NCI-H82 treated with DMSO at 0.1 percent for 48 hours (cell line): ENCODE data around the gene PSMG4.
A peak's percentile ranks its signal among the peaks of the same experiment; 100 is the strongest.

ENCODE experiments used
- DNase-seq: peaks from one replicate; lab custom pipeline; 2025; ENCODE audit not compliant: unreplicated experiment; lab: John Stamatoyannopoulos, UW

PSMG4 gene

DNA sequence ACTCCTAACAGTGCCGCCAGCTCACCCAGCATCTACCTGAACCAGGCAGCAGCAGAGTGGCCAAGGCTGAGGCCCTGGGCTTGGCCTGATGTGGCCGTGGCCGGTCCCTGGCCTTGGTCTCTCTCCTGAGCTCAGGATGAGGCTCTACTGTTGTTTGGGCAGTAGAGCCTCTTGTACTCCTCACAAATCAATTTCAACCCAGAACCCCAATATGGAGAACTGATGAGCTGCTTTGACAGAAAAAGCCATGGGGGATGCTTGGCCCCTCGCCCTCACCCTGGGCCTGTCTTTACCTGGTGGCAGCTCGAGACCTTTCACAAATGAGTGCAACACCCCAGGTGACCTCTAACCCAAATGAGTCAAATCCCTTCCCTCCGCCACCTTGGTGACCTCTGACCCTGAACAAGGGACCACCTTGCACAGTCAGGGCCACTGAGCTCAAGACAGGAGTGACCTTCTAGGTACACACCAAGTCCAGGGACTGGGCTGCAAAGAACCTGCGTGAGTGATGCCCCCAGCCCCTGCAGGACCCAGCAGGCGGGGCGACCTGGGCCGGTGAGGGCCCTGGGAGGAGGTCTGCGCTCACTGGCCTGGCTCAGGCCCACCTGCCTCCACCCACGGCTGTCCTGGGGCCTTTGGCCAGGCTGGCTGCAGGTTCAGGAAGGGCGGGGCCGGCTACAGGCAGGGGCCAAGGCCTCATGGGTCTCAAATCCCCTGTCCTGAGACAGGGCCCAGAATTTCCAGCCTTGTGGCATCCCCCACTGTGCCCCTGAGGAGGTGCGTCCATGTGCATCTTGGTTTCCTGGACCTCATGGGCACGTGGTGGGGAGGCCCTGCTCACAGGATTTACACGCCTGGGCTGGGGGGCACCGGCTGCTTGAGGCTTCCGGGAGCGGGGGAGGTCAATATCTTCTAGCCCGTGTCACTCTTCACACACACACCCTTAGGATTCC is 30.2 kb downstream of the PSMG4 start:
- no peak for DNase-seq

DNA sequence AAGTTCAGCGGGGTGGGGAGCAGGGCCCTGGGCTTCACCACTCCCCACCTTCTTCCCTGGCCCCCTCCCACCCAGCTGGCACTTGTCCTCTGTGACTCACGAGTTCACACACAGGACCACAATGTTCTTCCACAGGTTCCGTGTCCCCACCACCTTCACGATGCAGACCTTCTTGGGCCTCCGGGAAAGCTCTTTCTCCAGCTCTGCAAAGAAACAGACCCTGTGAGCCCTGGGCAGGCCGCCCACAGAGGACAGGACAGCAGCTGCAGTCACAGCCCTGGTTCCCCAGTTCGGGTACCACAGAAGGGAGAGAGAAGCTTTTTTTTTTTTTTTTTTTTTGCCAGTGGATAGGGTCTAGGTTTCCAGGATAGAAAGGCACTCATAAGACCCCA is 30.9 kb downstream of the PSMG4 start:
- DNase-seq = no peak

DNA sequence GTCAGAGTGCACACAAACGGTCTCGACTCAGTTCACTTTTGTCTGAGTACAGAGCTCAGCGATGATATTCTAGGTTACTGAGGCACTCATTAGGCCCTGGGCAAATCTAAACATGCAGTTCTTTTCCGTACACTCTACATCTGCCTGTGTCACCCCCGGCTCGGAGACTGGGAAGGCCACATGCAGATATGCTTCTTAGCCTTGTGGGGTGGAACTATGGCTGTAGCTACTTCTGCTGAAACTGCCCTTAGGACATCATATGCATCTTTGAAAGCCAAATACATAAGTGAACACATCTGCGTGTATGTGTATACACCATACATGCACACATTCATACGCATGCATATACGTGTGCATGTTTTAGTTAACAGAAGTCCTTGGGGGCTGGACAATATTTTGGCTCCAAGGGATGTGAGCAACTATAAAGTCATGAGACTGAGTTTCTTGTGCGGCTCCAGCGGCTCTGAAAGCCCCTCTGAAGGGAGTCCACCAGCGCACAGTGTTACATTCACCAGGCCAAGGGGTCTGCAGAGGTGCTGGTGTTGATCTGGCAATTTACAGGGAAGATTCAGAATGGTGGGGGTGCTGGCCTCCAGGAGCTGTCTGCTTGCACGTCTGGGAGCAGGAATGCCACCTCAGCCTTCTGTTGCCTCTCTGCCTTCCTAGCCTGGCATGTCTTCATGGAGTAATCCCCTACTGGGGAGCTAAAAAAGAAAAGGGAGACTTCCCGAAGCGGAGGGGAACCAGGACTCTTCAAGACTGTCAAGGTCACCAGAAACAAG is 31.6 kb downstream of the PSMG4 start:
- DNase-seq = no peak

DNA sequence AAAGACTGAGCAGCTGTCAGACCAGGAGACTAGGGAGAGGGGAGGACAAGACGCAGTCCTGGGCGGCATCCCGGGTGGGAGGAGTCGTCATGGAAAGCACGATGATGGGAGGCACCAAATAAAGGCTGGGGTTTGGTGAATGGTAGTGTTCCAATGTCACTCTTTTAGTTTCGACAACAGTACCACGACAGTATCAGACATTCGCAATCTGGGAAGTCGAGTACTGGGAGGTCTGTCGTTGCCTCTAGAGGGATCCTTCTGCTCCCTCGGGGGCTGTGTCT is 32.1 kb downstream of the PSMG4 start:
- no peak for DNase-seq

DNA sequence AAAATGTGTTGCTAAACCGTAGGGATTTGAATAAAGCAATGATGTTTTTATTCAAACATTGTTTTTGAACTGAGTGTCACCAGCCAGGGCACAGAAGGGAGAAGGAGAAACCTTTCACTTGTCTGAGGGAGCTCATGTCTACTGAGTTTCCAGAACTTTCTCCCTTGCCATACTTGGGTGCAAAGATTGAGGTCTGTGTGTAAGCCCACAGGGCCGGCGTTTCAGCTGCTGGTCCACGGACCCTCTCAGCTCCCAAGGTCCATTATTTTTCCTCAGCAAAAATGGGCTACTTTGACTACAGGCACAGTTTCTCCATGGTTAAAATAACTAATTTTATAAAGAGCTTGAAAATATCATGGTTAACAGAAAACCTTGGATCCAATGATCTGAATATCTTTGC is 32.6 kb downstream of the PSMG4 start:
- no peak for DNase-seq

DNA sequence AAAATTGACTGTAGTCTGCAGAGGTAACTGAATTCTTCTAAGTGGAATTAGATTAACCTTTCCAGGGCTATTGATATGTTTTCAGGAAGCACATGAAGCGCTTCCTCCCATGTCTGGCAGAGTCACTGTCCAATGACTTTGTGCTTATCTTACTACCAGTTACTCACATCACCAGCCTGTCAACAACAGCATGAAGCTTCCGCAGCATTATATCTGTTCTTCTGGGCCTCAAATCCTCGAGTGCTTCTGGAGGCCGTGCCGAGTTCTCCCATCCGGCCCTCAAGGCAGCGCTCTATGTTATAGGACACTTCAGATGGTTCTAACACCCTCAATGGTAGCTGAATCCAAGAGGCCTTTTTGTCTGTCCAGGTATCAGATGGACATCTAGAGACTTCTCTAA is 33.2 kb downstream of the PSMG4 start:
- no peak for DNase-seq

DNA sequence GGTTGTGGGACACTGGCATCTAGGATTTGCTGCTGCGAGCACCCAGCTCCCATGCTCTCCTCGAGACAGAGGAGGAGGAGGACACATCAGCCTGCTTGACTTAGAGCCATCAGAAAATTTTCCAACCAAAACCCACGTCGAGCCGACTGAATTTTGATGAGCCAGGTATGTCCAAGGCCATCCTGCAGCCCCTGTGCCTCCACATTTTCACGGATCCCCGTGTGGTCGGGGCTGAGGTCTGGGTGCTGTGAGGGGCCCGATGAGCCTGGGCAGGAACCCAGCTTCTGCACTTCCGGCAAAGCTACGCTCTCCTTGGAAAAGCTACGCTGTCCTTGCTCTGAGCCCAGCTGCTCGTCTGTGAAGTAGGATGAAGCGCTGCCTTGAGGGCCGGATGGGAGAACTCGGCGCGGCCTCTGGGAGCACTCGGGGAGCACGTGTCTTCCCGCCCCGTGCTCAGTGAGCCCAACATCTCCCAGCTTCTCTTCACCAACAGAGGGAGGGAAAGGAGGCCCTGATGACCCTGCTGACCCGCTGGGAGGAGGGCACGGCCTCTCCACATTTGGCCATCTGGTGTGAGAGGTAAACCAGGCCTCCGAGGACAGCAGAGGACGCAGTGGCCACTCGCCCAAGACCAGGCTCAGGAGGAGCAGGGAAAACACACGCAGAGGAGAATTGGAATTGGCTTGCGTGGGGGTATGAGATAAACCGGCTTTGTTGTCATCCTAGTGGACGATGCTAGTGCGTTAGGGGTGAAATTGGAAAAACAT is 33.9 kb downstream of the PSMG4 start:
- no peak for DNase-seq

DNA sequence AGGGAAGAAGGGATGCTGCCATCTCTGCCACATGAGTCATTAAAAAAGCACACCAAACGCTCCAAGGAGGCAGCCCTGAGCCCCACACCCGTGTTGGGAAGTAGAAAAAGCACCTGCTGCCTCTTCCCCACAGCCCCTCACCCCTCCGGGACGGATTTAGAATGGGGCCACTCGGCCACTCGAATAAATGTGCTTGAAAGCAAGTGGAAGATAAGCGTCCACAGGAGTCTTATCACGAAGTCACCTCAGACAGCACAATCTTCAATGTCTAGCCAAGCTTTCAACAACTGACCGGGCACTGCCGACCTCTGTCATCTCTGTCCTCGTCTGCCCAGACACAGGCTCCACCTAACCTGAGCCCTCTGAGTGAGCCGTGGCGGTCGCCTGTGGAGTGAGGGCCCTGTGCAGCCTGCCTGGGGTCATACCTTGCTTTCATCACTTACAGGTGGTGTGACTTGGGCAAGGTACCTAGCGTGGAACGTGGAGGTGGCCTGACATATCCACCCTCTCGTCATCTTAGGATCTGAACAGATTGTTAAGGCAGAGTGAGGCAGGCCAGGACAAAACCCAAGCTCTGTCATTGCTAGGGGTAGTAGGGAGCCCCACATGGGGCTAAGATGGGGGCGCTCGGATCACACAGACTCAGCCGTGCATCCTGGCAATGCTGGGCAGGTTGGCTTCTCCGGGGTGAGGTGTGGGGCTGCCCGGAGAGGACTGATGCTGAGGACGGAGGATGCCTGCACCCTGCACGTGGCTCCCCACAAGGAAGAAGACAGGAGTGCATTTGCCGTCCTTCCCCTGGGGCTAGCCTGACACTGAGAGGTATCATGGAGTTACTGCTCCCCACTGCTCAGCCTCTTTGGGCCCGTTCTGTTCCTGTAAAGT is 34.8 kb downstream of the PSMG4 start:
- DNase-seq = no peak

DNA sequence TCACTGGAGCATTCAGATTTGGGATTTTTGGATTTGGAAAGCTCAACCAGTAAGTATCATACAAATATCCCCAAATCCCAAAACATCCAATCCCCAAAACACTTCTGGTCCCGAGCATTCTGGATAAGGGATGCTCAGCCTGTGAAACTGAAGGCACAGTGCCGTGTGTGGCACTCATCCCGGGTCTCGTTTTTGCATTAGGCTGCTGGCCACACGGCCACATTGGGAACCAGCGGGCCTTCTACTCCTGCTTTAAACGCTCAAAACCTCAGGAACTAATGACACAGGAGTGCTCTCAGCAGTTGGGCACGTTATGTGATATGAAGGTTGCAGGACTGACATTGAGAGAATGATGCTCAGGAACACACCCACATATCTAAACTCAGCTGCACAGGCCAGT is 35.6 kb downstream of the PSMG4 start:
- DNase-seq = no peak

DNA sequence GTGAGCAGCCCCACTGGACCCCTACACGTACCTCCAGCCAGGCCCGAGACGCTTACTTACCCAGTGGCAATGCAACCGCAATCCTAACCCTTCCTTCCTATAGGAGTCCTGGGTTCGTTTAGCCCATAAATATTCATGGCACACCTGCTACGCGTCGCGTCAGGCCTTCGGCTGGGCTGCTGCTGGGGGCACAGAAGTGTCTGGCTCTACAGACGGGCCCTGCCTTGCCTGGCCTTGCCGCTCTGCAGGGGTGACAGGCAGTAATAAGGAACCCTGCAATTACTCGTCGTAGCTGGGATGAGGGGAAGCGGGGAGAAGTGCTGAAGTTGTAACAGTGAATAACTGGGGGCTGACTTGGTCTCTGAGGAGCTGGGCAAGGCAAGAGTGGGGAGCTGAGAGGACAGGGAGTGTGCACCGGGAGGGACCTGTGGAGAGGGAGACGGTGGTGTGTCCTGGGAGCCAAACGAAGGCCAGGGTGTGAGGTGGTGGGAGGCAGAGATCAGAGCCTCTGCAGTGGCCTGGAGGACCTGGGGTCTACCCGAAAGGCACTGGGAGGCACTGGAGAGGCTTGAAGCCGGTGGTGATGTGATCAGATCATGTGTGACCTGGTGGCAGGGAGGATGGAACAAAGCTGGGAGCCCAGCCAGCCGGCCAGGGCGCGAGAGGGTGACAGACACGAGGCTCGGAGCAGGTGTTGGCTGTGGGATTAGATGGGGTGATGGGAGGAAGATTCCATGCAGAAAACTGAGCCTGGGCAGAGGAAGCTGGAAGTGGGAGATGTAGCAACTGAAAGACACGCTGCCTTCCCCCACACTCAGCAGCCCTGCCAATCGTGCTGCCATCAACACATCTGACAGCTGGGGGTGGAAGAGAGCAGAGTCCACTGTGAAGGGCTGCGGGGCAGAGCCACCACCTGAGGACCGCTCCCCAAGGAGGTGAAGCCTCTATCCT is 36.4 kb downstream of the PSMG4 start:
- DNase-seq = peak; percentile 95

DNA sequence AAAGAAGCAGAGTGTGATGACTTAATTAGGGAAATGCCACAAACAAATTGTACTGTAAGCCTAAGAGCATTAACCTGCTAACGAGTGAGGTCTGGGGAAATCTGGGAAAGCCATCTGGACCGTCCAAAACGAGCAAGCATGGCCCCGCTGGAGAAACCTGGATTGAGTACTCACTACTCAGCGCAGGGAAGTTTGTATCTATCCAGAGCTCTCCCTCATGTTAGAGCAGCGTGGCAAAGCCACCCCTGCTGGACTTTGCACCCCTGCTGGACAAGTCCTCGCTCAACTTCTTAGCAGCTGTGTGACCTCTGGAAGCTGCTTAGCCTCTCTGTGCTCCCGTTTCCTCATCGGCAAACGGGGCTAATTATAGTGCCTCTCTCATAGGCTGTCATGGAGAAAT is 37.3 kb downstream of the PSMG4 start:
- peak; percentile 95 for DNase-seq

DNA sequence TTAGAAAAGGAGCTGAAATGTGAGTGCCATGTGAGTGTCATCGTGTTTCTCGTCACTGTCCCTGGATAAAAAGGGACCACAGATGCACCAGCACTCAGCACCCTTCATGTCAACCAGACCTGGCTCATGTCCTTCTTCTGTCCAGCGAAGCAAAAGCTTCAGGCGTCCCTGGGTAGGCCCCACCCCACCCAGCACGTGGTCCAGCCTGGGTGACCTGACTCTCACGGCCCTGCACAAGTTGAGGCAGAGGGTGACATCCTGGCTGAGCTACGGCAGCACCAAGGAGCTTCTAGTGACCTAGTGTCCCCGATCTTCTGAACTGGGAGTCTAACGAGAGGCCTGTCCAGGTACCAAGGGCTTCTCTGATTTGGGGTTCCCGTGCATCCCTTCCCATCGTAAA is 37.8 kb downstream of the PSMG4 start:
- no peak for DNase-seq

DNA sequence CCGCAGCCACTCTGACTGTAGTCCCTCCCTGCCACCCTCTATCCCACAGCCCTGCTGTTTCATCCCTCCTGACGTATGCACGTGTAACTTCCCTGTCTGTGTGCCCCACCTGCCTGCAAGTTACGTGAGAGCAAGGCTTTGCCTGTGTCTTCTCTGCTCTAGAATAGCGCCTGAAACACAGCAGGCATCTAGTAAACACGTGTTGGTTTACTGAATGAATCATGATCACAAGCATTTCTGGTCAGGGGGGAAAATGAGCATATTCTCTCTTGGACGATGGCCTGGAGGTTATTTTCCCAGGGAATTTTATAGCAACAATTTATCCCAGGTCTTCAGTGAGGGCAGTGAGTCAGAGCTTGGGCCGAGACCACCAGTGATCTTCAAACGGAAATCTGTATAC is 38.3 kb downstream of the PSMG4 start:
- DNase-seq = no peak

DNA sequence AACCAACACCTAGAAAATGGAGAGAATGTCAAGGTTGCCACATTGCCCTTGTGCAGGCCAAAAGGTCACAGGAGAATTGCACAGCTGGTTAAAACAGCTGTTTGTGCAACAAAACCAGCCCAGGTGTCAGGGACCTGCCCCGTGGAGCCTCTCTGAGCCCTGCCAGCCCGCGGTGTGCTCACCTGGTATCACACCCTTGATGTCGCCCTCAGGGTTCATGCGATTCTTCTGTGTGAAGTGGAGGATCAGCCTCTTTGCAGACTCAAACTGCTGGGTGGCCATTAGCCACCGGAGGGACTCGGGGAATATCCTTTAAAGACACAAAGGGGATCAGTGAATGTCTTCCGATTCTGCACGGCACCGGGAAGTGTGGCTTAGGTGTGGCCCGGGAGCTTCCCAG is 39.2 kb downstream of the PSMG4 start:
- no peak for DNase-seq

DNA sequence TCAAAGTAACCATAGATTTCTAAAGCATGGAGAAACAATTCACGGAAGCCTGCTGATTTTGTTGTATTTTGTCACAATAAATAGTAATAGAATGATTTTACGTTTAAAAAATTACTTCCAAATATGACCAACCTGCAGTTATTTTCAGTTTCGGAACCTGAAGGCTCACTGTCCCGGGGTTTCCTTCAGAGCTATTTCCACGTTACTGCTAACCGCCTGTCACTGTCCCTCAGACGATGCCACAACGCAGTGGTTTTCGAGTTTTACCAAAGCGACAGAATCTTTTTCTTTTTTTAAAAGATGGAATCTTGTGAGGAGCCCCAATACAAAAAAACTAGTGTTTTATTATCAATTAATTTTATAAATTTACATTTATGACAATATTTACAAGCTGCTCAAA is 40.5 kb downstream of the PSMG4 start:
- no peak for DNase-seq

DNA sequence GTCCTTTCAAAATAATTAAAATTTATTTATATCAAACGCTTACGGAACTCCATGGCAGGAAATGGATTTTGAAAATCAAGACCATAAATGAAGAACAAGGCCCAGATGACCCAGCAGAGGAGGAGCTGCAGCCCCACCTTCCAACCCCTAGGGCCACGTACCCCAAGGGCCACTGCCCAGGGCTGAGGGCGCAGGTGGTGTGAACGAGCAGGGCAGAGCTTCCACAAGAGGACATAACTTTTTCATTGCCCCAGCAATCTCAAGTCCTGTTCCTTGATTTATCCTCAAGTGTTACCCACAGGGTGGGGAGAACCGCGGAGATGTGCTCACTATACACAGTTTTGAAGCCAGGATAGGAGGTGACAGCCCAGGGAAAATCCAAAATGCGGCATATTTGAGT is 42.8 kb downstream of the PSMG4 start:
- no peak for DNase-seq

DNA sequence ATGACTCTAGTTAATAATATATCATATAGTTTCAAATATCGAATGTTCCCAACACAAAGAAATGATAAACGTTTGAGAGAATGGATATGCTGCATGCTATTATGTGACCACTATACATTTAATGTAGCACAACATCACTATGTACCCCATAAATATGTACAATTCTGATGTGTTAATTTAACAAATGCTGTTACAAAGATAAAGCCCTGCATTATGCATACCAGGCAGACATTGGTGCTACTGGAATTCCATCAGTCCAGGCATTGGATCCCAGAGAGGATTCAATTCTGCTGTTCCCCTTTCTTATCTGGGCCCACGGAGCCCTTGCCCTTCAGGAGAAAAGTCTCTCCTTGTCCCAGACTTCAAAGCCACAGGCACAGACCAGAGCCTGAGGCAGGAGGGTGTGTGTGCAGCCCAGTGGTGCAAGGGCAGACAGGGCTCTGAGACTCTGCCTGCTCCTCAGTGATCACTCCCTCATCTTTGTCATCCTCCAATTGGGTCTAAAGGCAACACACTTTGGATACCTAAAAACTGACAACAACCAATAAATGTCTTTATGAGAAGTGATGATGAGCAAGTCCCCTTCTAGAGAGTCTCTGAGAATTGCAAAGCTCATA is 45.2 kb downstream of the PSMG4 start:
- DNase-seq = no peak

DNA sequence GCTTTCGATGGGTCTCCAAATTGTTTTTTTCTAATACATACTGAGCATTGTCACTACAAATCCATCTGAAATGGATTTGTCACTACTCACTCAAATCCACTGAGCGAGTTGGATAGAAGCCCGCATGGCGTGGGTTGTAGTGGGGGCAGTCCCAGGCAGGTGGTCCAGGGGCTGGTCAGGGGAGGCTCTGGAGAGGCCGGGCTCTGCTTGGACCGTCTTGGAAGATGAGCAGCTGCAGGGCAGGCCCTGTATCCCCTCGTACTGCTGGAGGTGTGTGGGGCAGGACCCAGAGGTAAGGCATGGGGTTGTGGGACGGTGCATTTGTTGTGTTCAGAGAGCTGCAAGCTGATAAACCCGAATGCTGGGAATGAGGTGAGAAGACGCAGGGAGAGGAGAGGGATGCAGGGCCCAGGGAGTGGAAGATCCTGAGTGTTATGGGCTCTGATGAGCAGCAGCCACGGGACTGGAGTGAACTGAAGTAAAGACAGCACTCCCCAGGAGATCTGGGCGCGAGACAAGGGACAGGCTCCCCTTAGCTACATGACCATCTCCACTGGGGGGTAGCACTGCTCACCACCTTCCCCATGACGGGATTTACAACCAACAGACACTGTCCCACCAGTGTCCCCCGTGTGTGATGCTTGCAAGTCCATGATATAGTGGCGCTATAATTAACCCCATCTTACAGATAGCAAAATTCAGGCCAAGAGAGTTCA is 45.9 kb downstream of the PSMG4 start:
- no peak for DNase-seq

DNA sequence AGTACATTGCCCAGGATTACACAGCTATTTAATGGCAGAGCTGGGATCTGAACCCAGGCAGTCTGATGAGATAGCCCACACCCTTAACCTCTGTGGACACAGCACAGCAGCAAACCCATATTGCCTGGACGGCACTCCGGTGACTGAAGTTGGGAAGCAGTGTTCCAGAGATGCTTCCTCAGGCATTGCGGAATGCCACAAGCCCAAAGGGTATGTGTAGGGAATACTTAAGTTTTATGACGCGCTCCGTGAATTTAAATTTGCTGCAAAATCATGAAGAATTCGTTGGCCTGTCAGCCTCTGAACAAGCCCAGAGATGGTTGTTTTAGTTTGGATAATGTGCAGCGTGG is 46.4 kb downstream of the PSMG4 start:
- DNase-seq = no peak
